Stimulated activated CD8-positive, alpha-beta memory T cell treated with anti-CD3 and anti-CD28 coated beads, Interleukin-4, amount 100 ng/mL, for 48 hours (primary cell): ENCODE measurements around the gene NCAN.

Experiments used
- DNase-seq: peaks from one replicate; pipeline ENCODE4 v3.0.0-alpha.2; 2020

Gene NCAN

GRCh38 chr19:19262190-19263057 is 50.7 kb downstream of the NCAN start:
- no peak for DNase-seq

- DNase-seq, result no peak
These were observed 52.2 kb downstream of the NCAN start for GRCh38 chr19:19263886-19264487.

GRCh38 chr19:19267305-19267704 is 55.5 kb downstream of the NCAN start:
- DNase-seq, result no peak

- DNase-seq, result no peak
These were observed 57.0 kb downstream of the NCAN start for GRCh38 chr19:19268453-19269385.

GRCh38 chr19:19269952-19270694 is 58.4 kb downstream of the NCAN start:
- DNase-seq, result no peak

- no peak for DNase-seq
These were observed 59.2 kb downstream of the NCAN start for GRCh38 chr19:19270749-19271571.

GRCh38 chr19:19271828-19272599 is 60.3 kb downstream of the NCAN start:
- no peak for DNase-seq

- no peak for DNase-seq
These were observed 62.4 kb downstream of the NCAN start for GRCh38 chr19:19274146-19274545.

GRCh38 chr19:19274716-19275565 is 63.2 kb downstream of the NCAN start:
- DNase-seq, result no peak

- no peak for DNase-seq
These were observed 64.6 kb downstream of the NCAN start for GRCh38 chr19:19276386-19276785.

- DNase-seq, result no peak
These were observed 65.1 kb downstream of the NCAN start for GRCh38 chr19:19276851-19277250.

- no peak for DNase-seq
These were observed 66.6 kb downstream of the NCAN start for GRCh38 chr19:19278315-19278714.

- DNase-seq, result no peak
These were observed 67.4 kb downstream of the NCAN start for GRCh38 chr19:19279062-19279612.

- no peak for DNase-seq
These were observed 68.1 kb downstream of the NCAN start for GRCh38 chr19:19279853-19280252.

- no peak for DNase-seq
These were observed 68.8 kb downstream of the NCAN start for GRCh38 chr19:19280561-19280960.

GRCh38 chr19:19285686-19286085 is 73.9 kb downstream of the NCAN start:
- DNase-seq, result no peak

GRCh38 chr19:19292607-19293006 is 80.8 kb downstream of the NCAN start:
- no peak for DNase-seq

GRCh38 chr19:19294914-19295313 is 83.2 kb downstream of the NCAN start:
- no peak for DNase-seq

GRCh38 chr19:19296953-19297689 is 85.4 kb downstream of the NCAN start:
- DNase-seq, result no peak
